Adipocyte (in vitro differentiated cells): ENCODE measurements around the gene CD53.

Experiments used
- DNase-seq: peaks from one replicate; pipeline ENCODE4 v3.0.0-alpha.2; 2015; ENCODE audit warnings: low read depth
- H3K27me3 ChIP-seq: replicated peaks from 2 replicates; pipeline ENCODE4 v1.7.0; 2013; ENCODE audit warnings: mild to moderate bottlenecking, low read length, moderate library complexity; ENCODE audit not compliant: control insufficient read depth, insufficient read depth
- H3K36me3 ChIP-seq: 2 replicates; pipeline ENCODE4 v1.7.0; 2013; ENCODE audit warnings: low read length, mild to moderate bottlenecking, moderate library complexity; ENCODE audit not compliant: control insufficient read depth, insufficient read depth, severe bottlenecking
- H3K4me1 ChIP-seq: 2 replicates; pipeline ENCODE4 v1.7.0; 2013; ENCODE audit warnings: mild to moderate bottlenecking, low read length, moderate library complexity; ENCODE audit not compliant: control insufficient read depth, insufficient read depth
- H3K4me3 ChIP-seq: 2 replicates; pipeline ENCODE4 v1.7.0; 2013; ENCODE audit warnings: mild to moderate bottlenecking, low read length, moderate library complexity
- H3K9ac ChIP-seq: 2 replicates; pipeline ENCODE4 v1.7.0; 2013; ENCODE audit warnings: mild to moderate bottlenecking, low read length, moderate library complexity
- H3K9me3 ChIP-seq: 2 replicates; pipeline ENCODE4 v1.7.0; 2013; ENCODE audit warnings: mild to moderate bottlenecking, low read length, moderate library complexity; ENCODE audit not compliant: control insufficient read depth

Gene CD53

GRCh38 chr1:110898734-110899457 is 25.9 kb downstream of the CD53 start:
- H3K36me3 ChIP-seq: no peaks in the 10 kb centered on the region
- no peaks in the 10 kb centered on the region for H3K4me1 ChIP-seq
- no peak for DNase-seq
- no peak overlapping the region for H3K9ac ChIP-seq
- H3K4me3 ChIP-seq: no peak overlapping the region
- H3K9me3 ChIP-seq: no peaks in the 10 kb centered on the region
- no peaks in the 10 kb centered on the region for H3K27me3 ChIP-seq

GRCh38 chr1:110899458-110899843 is 26.5 kb downstream of the CD53 start:
- no peak for DNase-seq
- Histone ChIP-seq H3K9me3 (no peaks in the 10 kb centered on the region), H3K36me3 (no peaks in the 10 kb centered on the region), H3K27me3 (no peaks in the 10 kb centered on the region), H3K4me3 (no peak overlapping the region), H3K9ac (no peak overlapping the region), H3K4me1 (no peaks in the 10 kb centered on the region)

GRCh38 chr1:110902820-110903463 is 30.0 kb downstream of the CD53 start:
- H3K27me3 ChIP-seq: no peaks in the 10 kb centered on the region
- DNase-seq: no peak
- no peaks in the 10 kb centered on the region for H3K9me3 ChIP-seq
- no peak overlapping the region for H3K9ac ChIP-seq
- H3K4me1 ChIP-seq: no peaks in the 10 kb centered on the region
- H3K36me3 ChIP-seq: no peaks in the 10 kb centered on the region
- no peak overlapping the region for H3K4me3 ChIP-seq

- H3K27me3 ChIP-seq: no peaks in the 10 kb centered on the region
- H3K4me3 ChIP-seq: no peak overlapping the region
- H3K4me1 ChIP-seq: no peaks in the 10 kb centered on the region
- H3K9me3 ChIP-seq: no peaks in the 10 kb centered on the region
- H3K36me3 ChIP-seq: no peaks in the 10 kb centered on the region
- DNase-seq: no peak
- H3K9ac ChIP-seq: no peak overlapping the region
These were observed 31.0 kb downstream of the CD53 start for GRCh38 chr1:110903853-110904500.

GRCh38 chr1:110912784-110913183 is 39.8 kb downstream of the CD53 start:
- Histone ChIP-seq H3K9ac (no peak overlapping the region), H3K4me1 (no peaks in the 10 kb centered on the region)
- DNase-seq: no peak

GRCh38 chr1:110914676-110915075 is 41.7 kb downstream of the CD53 start:
- Histone ChIP-seq H3K4me3 (no peak overlapping the region), H3K9ac (no peak overlapping the region), H3K27me3 (no peaks in the 10 kb centered on the region), H3K36me3 (no peaks in the 10 kb centered on the region), H3K4me1 (no peaks in the 10 kb centered on the region), H3K9me3 (peaks cover 7% of the 10 kb centered on the region)
- DNase-seq: no peak

More at GRCh38 chr1:110912784-110913183, 39.8 kb downstream of the CD53 start:
- no peak overlapping the region for H3K4me3 ChIP-seq
- H3K36me3 ChIP-seq: no peaks in the 10 kb centered on the region
- H3K9me3 ChIP-seq: peaks cover 7% of the 10 kb centered on the region
- no peaks in the 10 kb centered on the region for H3K27me3 ChIP-seq

GRCh38 chr1:110915804-110916203 is 42.9 kb downstream of the CD53 start:
- peaks cover 7% of the 10 kb centered on the region for H3K9me3 ChIP-seq
- no peaks in the 10 kb centered on the region for H3K36me3 ChIP-seq
- H3K27me3 ChIP-seq: no peaks in the 10 kb centered on the region
- H3K4me3 ChIP-seq: no peak overlapping the region
- H3K4me1 ChIP-seq: no peaks in the 10 kb centered on the region
- no peak overlapping the region for H3K9ac ChIP-seq
- DNase-seq: no peak

- Histone ChIP-seq H3K36me3 (no peaks in the 10 kb centered on the region), H3K9me3 (peaks cover 7% of the 10 kb centered on the region), H3K9ac (peak overlapping the region; percentile 20), H3K4me1 (no peaks in the 10 kb centered on the region), H3K4me3 (peak overlapping the region; percentile 28), H3K27me3 (no peaks in the 10 kb centered on the region)
- DNase-seq: no peak
These were observed 43.3 kb downstream of the CD53 start for GRCh38 chr1:110916274-110916668.

GRCh38 chr1:110916669-110917306 is 43.8 kb downstream of the CD53 start:
- no peaks in the 10 kb centered on the region for H3K36me3 ChIP-seq
- H3K4me1 ChIP-seq: no peaks in the 10 kb centered on the region
- peak overlapping the region; percentile 28 for H3K4me3 ChIP-seq
- no peaks in the 10 kb centered on the region for H3K27me3 ChIP-seq
- peaks cover 7% of the 10 kb centered on the region for H3K9me3 ChIP-seq
- peak overlapping the region; percentile 20 for H3K9ac ChIP-seq
- DNase-seq: peak; percentile 27

GRCh38 chr1:110918016-110918415 is 45.1 kb downstream of the CD53 start:
- Histone ChIP-seq H3K36me3 (no peaks in the 10 kb centered on the region), H3K9me3 (peaks cover 2% of the 10 kb centered on the region), H3K9ac (no peak overlapping the region), H3K4me3 (no peak overlapping the region), H3K4me1 (no peaks in the 10 kb centered on the region), H3K27me3 (no peaks in the 10 kb centered on the region)
- no peak for DNase-seq

GRCh38 chr1:110921953-110922352 is 49.0 kb downstream of the CD53 start:
- Histone ChIP-seq H3K27me3 (no peaks in the 10 kb centered on the region), H3K36me3 (no peaks in the 10 kb centered on the region), H3K9ac (no peak overlapping the region), H3K9me3 (peaks cover 11% of the 10 kb centered on the region), H3K4me3 (no peak overlapping the region), H3K4me1 (no peaks in the 10 kb centered on the region)
- DNase-seq: no peak
